Measurements from ENCODE around the gene CDK9. TPM values are rescaled to one million over a fixed set of nuclear protein-coding genes. Genes with fewer than 3 reads are reported as not detected.
"Not testable (repeated sequence)": the region's sequence is repeated elsewhere in the genome, so short reads cannot be mapped to it uniquely, and the experiment has no call there.

Gene CDK9
- total RNA-seq, 4 donors from 2014 or later, result 60.7 to 96.3 (median 70.7) TPM

GRCh38 chr9:127780126-127780885 lies 5.5 kb upstream of the CDK9 start:
- H3K4me3 ChIP-seq (ENCODE audit: low read depth, poor library complexity, severe bottlenecking), result no peak overlapping the region
- TF ChIP-seq, protein P1, sequence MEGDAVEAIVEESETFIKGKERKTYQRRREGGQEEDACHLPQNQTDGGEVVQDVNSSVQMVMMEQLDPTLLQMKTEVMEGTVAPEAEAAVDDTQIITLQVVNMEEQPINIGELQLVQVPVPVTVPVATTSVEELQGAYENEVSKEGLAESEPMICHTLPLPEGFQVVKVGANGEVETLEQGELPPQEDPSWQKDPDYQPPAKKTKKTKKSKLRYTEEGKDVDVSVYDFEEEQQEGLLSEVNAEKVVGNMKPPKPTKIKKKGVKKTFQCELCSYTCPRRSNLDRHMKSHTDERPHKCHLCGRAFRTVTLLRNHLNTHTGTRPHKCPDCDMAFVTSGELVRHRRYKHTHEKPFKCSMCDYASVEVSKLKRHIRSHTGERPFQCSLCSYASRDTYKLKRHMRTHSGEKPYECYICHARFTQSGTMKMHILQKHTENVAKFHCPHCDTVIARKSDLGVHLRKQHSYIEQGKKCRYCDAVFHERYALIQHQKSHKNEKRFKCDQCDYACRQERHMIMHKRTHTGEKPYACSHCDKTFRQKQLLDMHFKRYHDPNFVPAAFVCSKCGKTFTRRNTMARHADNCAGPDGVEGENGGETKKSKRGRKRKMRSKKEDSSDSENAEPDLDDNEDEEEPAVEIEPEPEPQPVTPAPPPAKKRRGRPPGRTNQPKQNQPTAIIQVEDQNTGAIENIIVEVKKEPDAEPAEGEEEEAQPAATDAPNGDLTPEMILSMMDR (IDR thresholded peaks at IDR 0.05), result no peak
- no peak for TF ChIP-seq POLR2A (IDR thresholded peaks at IDR 0.05)
- DNase-seq (ENCODE audit: low spot score in 2 of 2), result no peak
- intact Hi-C loops (cut with DNase I; ENCODE audit: low total_unique reads), result loop anchor here (5.0 kb wide), 1 partner anchor 43 kb away; the partner anchor contains the start of gene TOR2A
- WGBS, 2 donors, result 65 to 67% methylated on average over 17 to 18 of the region's 20 CpGs

GRCh38 chr9:127780909-127781308 lies 4.9 kb upstream of the CDK9 start:
- not testable (repeated sequence) for H3K4me3 ChIP-seq (ENCODE audit: low read depth, poor library complexity, severe bottlenecking); DNase-seq (ENCODE audit: low spot score in 2 of 2)
- intact Hi-C loops (cut with DNase I; ENCODE audit: low total_unique reads), result loop anchor here (5.0 kb wide), 1 partner anchor 44 kb away; the partner anchor contains the start of gene TOR2A
- 80 to 86% methylated on average over 9 of the region's 9 CpGs for WGBS, 2 donors

DNA sequence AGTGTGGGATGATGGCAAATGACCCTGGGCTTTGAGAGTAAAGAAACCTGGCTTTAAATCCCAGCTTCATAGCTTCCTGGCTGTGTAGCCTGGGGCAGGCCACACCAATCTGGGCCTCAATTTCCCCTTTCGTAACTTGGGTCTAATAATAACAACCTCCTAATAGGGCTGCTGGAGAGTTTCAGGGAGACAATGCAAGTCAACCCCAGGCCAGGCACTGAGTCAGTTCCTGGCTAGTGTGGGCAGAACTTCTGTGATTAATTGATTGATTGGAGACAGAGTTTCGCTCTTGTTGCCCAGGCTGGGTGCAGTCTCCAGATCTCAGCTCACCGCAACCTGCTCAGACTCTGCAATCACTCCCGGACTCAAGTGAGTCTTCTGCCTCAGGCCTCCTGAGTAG lies 4.0 kb upstream of the CDK9 start:
- intact Hi-C loops (cut with DNase I; ENCODE audit: low total_unique reads), result loop anchor here (5.0 kb wide), 1 partner anchor 45 kb away; the partner anchor contains the start of gene TOR2A
- TF ChIP-seq, protein P1 (IDR thresholded peaks at IDR 0.05), result no peak
- TF ChIP-seq POLR2A (IDR thresholded peaks at IDR 0.05), result no peak
- H3K4me3 ChIP-seq (ENCODE audit: low read depth, poor library complexity, severe bottlenecking), result no peak overlapping the region
- DNase-seq (ENCODE audit: low spot score in 2 of 2), result no peak
- 77 to 83% methylated on average over 4 of the region's 4 CpGs for WGBS, 2 donors

DNA sequence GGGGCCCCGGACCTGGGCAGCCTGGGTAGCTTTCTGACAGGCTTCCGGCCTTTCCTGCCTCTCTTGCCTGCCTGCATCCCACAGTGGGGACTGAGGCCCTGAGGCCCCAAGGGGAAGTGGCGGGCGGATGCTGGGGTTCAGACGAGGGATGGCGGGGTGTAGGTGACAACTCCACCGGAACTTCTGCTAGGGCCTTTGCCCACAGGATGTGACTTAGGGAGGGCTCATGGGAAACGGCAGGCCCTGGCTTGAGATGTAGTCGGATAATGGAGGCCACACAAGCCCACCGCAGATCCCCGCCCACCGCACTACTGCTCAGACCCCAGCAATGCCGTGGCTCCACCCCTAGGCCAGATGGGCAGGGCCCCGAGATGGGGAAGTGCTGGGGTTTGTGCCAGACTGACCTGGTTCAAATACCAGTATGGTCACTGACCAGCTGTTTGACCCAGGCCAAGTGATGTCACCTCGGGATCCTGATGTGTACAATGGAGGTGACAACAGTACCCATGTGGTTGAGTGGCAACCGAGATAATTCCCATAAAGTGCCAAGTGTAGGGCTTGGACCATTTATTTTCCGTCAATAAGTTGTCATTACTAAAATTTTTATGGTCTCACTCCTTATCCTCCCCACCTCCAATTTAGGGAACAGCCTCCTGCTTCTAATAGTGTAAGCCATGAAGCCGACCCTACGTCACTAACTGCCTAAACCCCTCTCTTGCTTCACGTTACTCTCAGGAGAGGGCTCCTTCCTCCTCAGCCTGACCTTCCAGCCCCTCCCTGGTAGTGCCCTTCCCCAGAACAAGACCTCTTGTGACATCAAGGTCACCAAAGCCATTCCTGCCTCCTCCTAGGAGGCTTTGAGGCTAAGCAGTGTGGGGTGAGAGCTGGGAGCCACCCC lies 2.5 kb upstream of the CDK9 start:
- 69 to 81% methylated on average over 17 to 20 of the region's 20 CpGs for WGBS, 2 donors

DNA sequence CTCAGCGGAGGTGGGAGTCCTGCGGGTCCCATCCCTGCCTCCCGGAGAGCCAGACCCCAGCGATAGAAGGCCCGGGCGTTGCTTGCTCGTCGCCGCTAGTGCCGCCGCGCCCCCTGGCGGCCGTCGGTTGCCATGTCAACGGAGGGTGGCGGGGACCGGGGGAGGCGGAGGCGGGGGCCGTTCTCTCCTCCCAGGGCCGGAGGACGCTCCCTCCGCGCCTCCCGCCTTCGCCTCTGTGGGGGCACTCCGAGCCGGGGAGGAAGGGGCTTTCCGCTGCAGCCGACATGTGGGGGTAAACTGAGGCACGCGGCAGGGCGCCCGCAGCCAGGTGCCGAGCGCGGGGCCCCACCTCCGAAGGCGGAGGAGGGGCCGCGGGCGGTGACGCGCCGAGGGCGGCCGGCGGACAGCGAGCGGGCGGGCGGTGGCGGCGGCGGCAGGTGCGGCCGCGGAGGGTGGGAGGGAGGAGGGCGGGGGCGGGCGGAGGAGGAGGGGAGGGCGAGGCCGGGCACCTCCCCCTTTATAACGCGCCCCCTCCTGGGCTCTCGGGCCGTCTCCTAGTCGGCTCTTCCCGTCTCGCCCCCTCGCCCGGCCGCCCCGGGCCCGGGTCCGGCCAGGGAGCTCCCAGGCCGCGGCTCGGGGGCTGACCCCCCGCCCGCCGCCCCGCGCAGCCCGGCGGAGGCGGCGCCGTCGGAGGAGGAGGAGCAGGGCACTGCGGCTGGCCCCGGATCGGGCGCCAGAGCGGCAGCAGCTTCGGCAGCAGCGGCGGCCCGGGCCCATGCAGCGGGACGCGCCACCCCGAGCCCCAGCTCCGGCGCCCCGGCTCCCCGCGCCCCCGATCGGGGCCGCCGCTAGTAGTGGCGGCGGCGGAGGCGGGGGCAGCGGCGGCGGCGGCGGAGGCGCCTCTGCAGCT lies 556 bp upstream of the CDK9 start:
- intact Hi-C loops (cut with DNase I; ENCODE audit: low total_unique reads), result loop anchor here (5.0 kb wide), 1 partner anchor 127 kb away; no protein-coding TSS in a partner anchor
- TF ChIP-seq POLR2A (IDR thresholded peaks at IDR 0.05), result no peak
- TF ChIP-seq, protein P1 (IDR thresholded peaks at IDR 0.05), result peak in 1 of 3 donors; percentile 70
- WGBS, 2 donors, result 0% methylated on average over 21 to 29 of the region's 123 CpGs
- peak overlapping the region; percentile 78 for H3K4me3 ChIP-seq (ENCODE audit: low read depth, poor library complexity, severe bottlenecking)
- peak; percentile 86 to 98 for DNase-seq (ENCODE audit: low spot score in 2 of 2)

More for the DNA sequence above, 2.5 kb upstream of the CDK9 start:
- intact Hi-C loops (cut with DNase I; ENCODE audit: low total_unique reads), result loop anchor here (5.0 kb wide), 1 partner anchor 46 kb away; the partner anchor contains the start of gene TOR2A
- TF ChIP-seq POLR2A (IDR thresholded peaks at IDR 0.05), result no peak
- TF ChIP-seq, protein P1 (IDR thresholded peaks at IDR 0.05), result no peak
- no peak overlapping the region for H3K4me3 ChIP-seq (ENCODE audit: low read depth, poor library complexity, severe bottlenecking)
- peak; percentile 55 to 93 for DNase-seq (ENCODE audit: low spot score in 2 of 2)
